ENCODE data around the gene ABCG4.

- TF ChIP-seq, protein P1, sequence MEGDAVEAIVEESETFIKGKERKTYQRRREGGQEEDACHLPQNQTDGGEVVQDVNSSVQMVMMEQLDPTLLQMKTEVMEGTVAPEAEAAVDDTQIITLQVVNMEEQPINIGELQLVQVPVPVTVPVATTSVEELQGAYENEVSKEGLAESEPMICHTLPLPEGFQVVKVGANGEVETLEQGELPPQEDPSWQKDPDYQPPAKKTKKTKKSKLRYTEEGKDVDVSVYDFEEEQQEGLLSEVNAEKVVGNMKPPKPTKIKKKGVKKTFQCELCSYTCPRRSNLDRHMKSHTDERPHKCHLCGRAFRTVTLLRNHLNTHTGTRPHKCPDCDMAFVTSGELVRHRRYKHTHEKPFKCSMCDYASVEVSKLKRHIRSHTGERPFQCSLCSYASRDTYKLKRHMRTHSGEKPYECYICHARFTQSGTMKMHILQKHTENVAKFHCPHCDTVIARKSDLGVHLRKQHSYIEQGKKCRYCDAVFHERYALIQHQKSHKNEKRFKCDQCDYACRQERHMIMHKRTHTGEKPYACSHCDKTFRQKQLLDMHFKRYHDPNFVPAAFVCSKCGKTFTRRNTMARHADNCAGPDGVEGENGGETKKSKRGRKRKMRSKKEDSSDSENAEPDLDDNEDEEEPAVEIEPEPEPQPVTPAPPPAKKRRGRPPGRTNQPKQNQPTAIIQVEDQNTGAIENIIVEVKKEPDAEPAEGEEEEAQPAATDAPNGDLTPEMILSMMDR (IDR thresholded peaks at IDR 0.05): no peak
- TF ChIP-seq POLR2A (IDR thresholded peaks at IDR 0.05) (peak in 1 of 2 donors; percentile 45), EP300 (IDR thresholded peaks at IDR 0.05) (peak; percentile 18 to 70)
These were observed 42.0 kb upstream of the ABCG4 start, which contains the start of gene C2CD2L for GRCh38 chr11:119106564-119107537.
